Astrocyte (in vitro differentiated cells and primary cell): ENCODE measurements around the gene ROBO2.

Experiments used
- CTCF ChIP-seq: IDR thresholded peaks from 2 replicates; pipeline ENCODE4 v1.5.1; 2011; ENCODE audit warnings: low read depth, mild to moderate bottlenecking, inconsistent platforms, low read length, moderate library complexity; ENCODE audit not compliant: insufficient read depth
- EZH2 ChIP-seq: IDR thresholded peaks from 2 replicates; pipeline ENCODE4 v1.6.1; 2012; ENCODE audit warnings: mild to moderate bottlenecking, low read length, inconsistent platforms; ENCODE audit not compliant: insufficient read depth

GRCh38 chr3:77288348-77288747 lies 248.4 kb downstream of the ROBO2 start:
- TF ChIP-seq CTCF (no peak), EZH2 (no peak)
